Breast epithelium (tissue), 4 donors: ENCODE results near the gene CYP4F3. TPM values are rescaled to one million over a fixed set of nuclear protein-coding genes. Genes with fewer than 3 reads are reported as not detected.

Experiments
- DNase-seq, 2 donors: peaks; one replicate each; pipeline ENCODE4 v3.0.0-alpha.2; 2019; ENCODE audit warnings: low spot score in 2 of 2
- H3K27ac ChIP-seq, 2 donors: fragments of 200-600 bp; sonication (generic) in 1 of 2; one replicate each; pipeline ENCODE4 v1.5.1; 2016 to 2019; ENCODE audit warnings: mild to moderate bottlenecking in 1 of 2
- H3K27me3 ChIP-seq, 2 donors: fragments of 200-600 bp; sonication (generic) in 1 of 2; one replicate each; pipeline versions ENCODE4 v1.5.1 to v1.6.0; 2017 to 2019; ENCODE audit warnings: control low read depth in 1 of 2, mild to moderate bottlenecking in 1 of 2
- H3K36me3 ChIP-seq: fragments of 200-600 bp; one replicate; pipeline ENCODE4 v1.5.1; 2019
- H3K4me1 ChIP-seq, 2 donors: fragments of 200-600 bp; sonication (generic); one replicate each; pipeline ENCODE4 v1.5.1; 2016 to 2019; ENCODE audit warnings: control low read depth in 1 of 2
- H3K4me3 ChIP-seq, 3 donors: fragments of 200-600 bp; sonication (generic); 1 replicate in 2 of 3; 2 replicates in 1 of 3; pipeline ENCODE4 v1.5.1; 2016 to 2019; ENCODE audit warnings: mild to moderate bottlenecking in 3 of 3, moderate library complexity in 2 of 3
- H3K9me3 ChIP-seq, 2 donors: fragments of 200-600 bp; sonication (generic) in 1 of 2; one replicate each; pipeline ENCODE4 v1.5.1; 2016 to 2019; ENCODE audit warnings: control low read depth in 1 of 2
- POLR2A ChIP-seq: fragments of 450-650 bp; IDR thresholded peaks from one replicate; pipeline ENCODE4 v1.6.1; 2016; ENCODE audit warnings: antibody characterized with exemption, mild to moderate bottlenecking, moderate library complexity
- POLR2AphosphoS5 ChIP-seq, 3 donors: sonication (generic); formaldehyde crosslinking; IDR thresholded peaks; one replicate each; pipeline ENCODE4 v1.6.1; 2017; ENCODE audit warnings: antibody characterized with exemption in 3 of 3
- intact Hi-C: fragments of 100-400 bp; cut with DNase I; formaldehyde crosslinking; loops from one replicate; pipeline ENCODE4 v1.15.1; 2023; ENCODE audit warnings: low total_unique reads
- total RNA-seq, 3 donors: library from RNA; depleted of rRNA; stranded (reverse); fragments of >200 nt; gene quantifications; one replicate each; pipeline ENCODE4 v1.1.0, GENCODE V29; 2016
- TF ChIP-seq, protein P1 (sequence below), 3 donors: fragments of 450-650 bp; IDR thresholded peaks; one replicate each; pipeline ENCODE4 v1.5.1; 2016 to 2017; ENCODE audit warnings: antibody characterized with exemption in 3 of 3, mild to moderate bottlenecking in 3 of 3, moderate library complexity in 3 of 3

Gene CYP4F3
- total RNA-seq, 3 donors from 2014 or later, result 0.16 to 0.44 TPM; not detected in 1

GRCh38 chr19:15633082-15633835 lies 7.4 kb upstream of the CYP4F3 start:
- no peak for TF ChIP-seq POLR2A
- TF ChIP-seq POLR2AphosphoS5 (IDR thresholded peaks at IDR 0.05), result no peak
- Histone ChIP-seq H3K4me1 (no peaks in the 10 kb centered on the region), H3K4me3 (no peak overlapping the region), H3K27ac (no peak overlapping the region), H3K27me3 (peaks cover 4 to 5% of the 10 kb centered on the region in 2 donors), H3K36me3 (no peaks in the 10 kb centered on the region), H3K9me3 (peaks cover 0 to 6% of the 10 kb centered on the region in 2 donors)
- intact Hi-C loops, result no loop called here
- DNase-seq, result no peak

DNA sequence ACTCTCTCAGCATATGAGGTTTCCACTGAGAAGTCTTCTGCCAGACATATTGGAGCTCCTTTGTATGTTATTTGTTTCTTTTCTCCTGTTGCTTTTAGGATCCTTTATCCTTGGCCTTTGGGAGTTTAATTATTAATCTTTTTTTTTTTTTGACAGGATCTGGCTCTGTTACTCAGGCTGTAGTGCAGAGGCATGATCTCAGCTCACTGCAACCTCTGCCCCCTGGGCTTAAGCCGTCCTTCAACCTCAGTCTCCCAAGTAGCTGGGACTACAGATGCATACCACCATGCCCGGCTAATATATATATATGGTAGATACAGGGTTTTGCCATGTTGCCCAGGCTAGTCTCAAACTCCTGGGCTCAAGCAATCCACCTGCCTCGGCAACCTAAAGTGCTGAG lies 6.6 kb upstream of the CYP4F3 start:
- intact Hi-C loops, result no loop called here
- no peak for DNase-seq
- Histone ChIP-seq H3K36me3 (no peaks in the 10 kb centered on the region), H3K9me3 (peaks cover 0 to 6% of the 10 kb centered on the region in 2 donors), H3K27ac (no peak overlapping the region), H3K27me3 (no peaks in the 10 kb centered on the region), H3K4me1 (no peaks in the 10 kb centered on the region), H3K4me3 (no peak overlapping the region)
- TF ChIP-seq POLR2AphosphoS5 (IDR thresholded peaks at IDR 0.05), result no peak
- TF ChIP-seq POLR2A, result no peak
- TF ChIP-seq, protein P1, sequence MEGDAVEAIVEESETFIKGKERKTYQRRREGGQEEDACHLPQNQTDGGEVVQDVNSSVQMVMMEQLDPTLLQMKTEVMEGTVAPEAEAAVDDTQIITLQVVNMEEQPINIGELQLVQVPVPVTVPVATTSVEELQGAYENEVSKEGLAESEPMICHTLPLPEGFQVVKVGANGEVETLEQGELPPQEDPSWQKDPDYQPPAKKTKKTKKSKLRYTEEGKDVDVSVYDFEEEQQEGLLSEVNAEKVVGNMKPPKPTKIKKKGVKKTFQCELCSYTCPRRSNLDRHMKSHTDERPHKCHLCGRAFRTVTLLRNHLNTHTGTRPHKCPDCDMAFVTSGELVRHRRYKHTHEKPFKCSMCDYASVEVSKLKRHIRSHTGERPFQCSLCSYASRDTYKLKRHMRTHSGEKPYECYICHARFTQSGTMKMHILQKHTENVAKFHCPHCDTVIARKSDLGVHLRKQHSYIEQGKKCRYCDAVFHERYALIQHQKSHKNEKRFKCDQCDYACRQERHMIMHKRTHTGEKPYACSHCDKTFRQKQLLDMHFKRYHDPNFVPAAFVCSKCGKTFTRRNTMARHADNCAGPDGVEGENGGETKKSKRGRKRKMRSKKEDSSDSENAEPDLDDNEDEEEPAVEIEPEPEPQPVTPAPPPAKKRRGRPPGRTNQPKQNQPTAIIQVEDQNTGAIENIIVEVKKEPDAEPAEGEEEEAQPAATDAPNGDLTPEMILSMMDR (IDR thresholded peaks at IDR 0.05), result no peak

- H3K36me3 ChIP-seq, result no peaks in the 10 kb centered on the region
- no peak overlapping the region for H3K27ac ChIP-seq
- H3K4me1 ChIP-seq, result no peaks in the 10 kb centered on the region
- no peaks in the 10 kb centered on the region for H3K27me3 ChIP-seq
- no peak for TF ChIP-seq POLR2A
- TF ChIP-seq POLR2AphosphoS5 (IDR thresholded peaks at IDR 0.05), result no peak
- TF ChIP-seq, protein P1 (IDR thresholded peaks at IDR 0.05), result no peak
- H3K9me3 ChIP-seq, result peaks cover 0 to 6% of the 10 kb centered on the region in 2 donors
- no peak overlapping the region for H3K4me3 ChIP-seq
- intact Hi-C loops, result no loop called here
- no peak for DNase-seq
Measured at GRCh38 chr19:15635016-15635805, 5.5 kb upstream of the CYP4F3 start.

DNA sequence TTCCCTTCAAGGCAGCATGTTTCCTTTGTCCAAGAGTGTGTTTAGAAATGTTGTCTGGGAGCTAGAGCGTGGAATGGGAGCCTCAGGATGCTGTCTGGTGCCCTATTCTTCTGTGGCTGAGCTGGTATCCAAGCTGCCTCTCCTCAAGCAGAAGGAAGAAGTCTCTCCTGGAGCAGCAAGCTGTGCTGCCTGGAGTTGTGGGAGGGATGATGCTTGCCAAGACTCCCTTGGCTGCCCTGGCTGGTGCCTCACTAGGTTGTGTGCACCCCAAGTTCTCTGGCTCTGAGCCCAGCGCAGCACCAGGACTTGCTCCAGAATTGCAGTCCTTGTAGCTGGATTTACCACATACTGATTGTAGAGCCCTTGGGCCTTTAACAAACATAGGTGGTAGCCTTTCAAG lies 4.7 kb upstream of the CYP4F3 start:
- intact Hi-C loops, result no loop called here
- H3K36me3 ChIP-seq, result no peaks in the 10 kb centered on the region
- no peaks in the 10 kb centered on the region for H3K4me1 ChIP-seq
- no peaks in the 10 kb centered on the region for H3K27me3 ChIP-seq
- peaks cover 0 to 6% of the 10 kb centered on the region in 2 donors for H3K9me3 ChIP-seq
- no peak overlapping the region for H3K4me3 ChIP-seq
- no peak overlapping the region for H3K27ac ChIP-seq
- TF ChIP-seq POLR2AphosphoS5 (IDR thresholded peaks at IDR 0.05) (no peak), POLR2A (no peak)
- TF ChIP-seq, protein P1 (IDR thresholded peaks at IDR 0.05), result no peak
- no peak for DNase-seq

- no peak for DNase-seq
- no peak overlapping the region for H3K27ac ChIP-seq
- intact Hi-C loops, result no loop called here
- H3K36me3 ChIP-seq, result no peaks in the 10 kb centered on the region
- TF ChIP-seq, protein P1 (IDR thresholded peaks at IDR 0.05), result no peak
- TF ChIP-seq POLR2AphosphoS5 (IDR thresholded peaks at IDR 0.05) (no peak), POLR2A (no peak)
- peaks cover 0 to 6% of the 10 kb centered on the region in 2 donors for H3K9me3 ChIP-seq
- H3K4me1 ChIP-seq, result no peaks in the 10 kb centered on the region
- H3K27me3 ChIP-seq, result no peaks in the 10 kb centered on the region
- no peak overlapping the region for H3K4me3 ChIP-seq
Measured at GRCh38 chr19:15639596-15639995, 1.1 kb upstream of the CYP4F3 start.
